ENCODE measurements around the gene SART1.
"Not testable (repeated sequence)": the region's sequence is repeated elsewhere in the genome, so short reads cannot be mapped to it uniquely, and the experiment has no call there.

The SART1 gene

GRCh38 chr11:65934014-65934413 lies 27.5 kb upstream of the SART1 start:
- DNase-seq (ENCODE audit: low read depth in 2 of 2): no peak

- no peak for DNase-seq (ENCODE audit: low read depth in 2 of 2)
Measured at GRCh38 chr11:65937766-65938165, 23.8 kb upstream of the SART1 start.

GRCh38 chr11:65941720-65942310 lies 19.7 kb upstream of the SART1 start:
- DNase-seq (ENCODE audit: low read depth in 2 of 2): no peak

- DNase-seq (ENCODE audit: low read depth in 2 of 2): no peak
Measured at GRCh38 chr11:65942531-65942930, 19.0 kb upstream of the SART1 start.

- DNase-seq (ENCODE audit: low read depth in 2 of 2): no peak
Measured at GRCh38 chr11:65944191-65944590, 17.3 kb upstream of the SART1 start.

GRCh38 chr11:65944767-65945166 lies 16.8 kb upstream of the SART1 start:
- DNase-seq (ENCODE audit: low read depth in 2 of 2): no peak

- DNase-seq (ENCODE audit: low read depth in 2 of 2): no peak
Measured at GRCh38 chr11:65945430-65945911, 16.1 kb upstream of the SART1 start, which contains the start of gene TSGA10IP. Gene TSGA10IP (plus strand): TSS chr11:65945480. CDS start chr11:65945676, 196 bp downstream.

GRCh38 chr11:65945941-65946558 lies 15.5 kb upstream of the SART1 start:
- DNase-seq (ENCODE audit: low read depth in 2 of 2): no peak

- DNase-seq (ENCODE audit: low read depth in 2 of 2): no peak
Measured at GRCh38 chr11:65946655-65947054, 14.9 kb upstream of the SART1 start.

GRCh38 chr11:65947133-65947532 lies 14.4 kb upstream of the SART1 start:
- no peak for DNase-seq (ENCODE audit: low read depth in 2 of 2)

GRCh38 chr11:65947603-65948125 lies 13.9 kb upstream of the SART1 start:
- DNase-seq (ENCODE audit: low read depth in 2 of 2): no peak

- not testable (repeated sequence) for DNase-seq (ENCODE audit: low read depth in 2 of 2)
Measured at GRCh38 chr11:65950711-65951110, 10.8 kb upstream of the SART1 start.

GRCh38 chr11:65951641-65952040 lies 9.9 kb upstream of the SART1 start:
- DNase-seq (ENCODE audit: low read depth in 2 of 2): not testable (repeated sequence)

- DNase-seq (ENCODE audit: low read depth in 2 of 2): no peak
Measured at GRCh38 chr11:65952052-65952521, 9.4 kb upstream of the SART1 start.

GRCh38 chr11:65953471-65953870 lies 8.1 kb upstream of the SART1 start:
- DNase-seq (ENCODE audit: low read depth in 2 of 2): no peak

GRCh38 chr11:65954771-65955170 lies 6.8 kb upstream of the SART1 start:
- no peak for DNase-seq (ENCODE audit: low read depth in 2 of 2)

GRCh38 chr11:65958291-65958690 lies 3.2 kb upstream of the SART1 start:
- DNase-seq (ENCODE audit: low read depth in 2 of 2): no peak

- no peak for DNase-seq (ENCODE audit: low read depth in 2 of 2)
Measured at GRCh38 chr11:65958774-65959420, 2.6 kb upstream of the SART1 start.

GRCh38 chr11:65960824-65961266 lies 689 bp upstream of the SART1 start:
- DNase-seq (ENCODE audit: low read depth in 2 of 2): no peak

GRCh38 chr11:65962141-65962564 lies 619 bp downstream of the SART1 start:
- no peak for DNase-seq (ENCODE audit: low read depth in 2 of 2)

- no peak for DNase-seq (ENCODE audit: low read depth in 2 of 2)
Measured at GRCh38 chr11:65964906-65965305, 3.4 kb downstream of the SART1 start.

GRCh38 chr11:65965986-65966762 lies 4.6 kb downstream of the SART1 start:
- no peak for DNase-seq (ENCODE audit: low read depth in 2 of 2)

Measured in stimulated activated CD4-positive, alpha-beta T cell treated with anti-CD3 and anti-CD28 coated beads, Interleukin-1b, Interleukin-23, amount 100 ng/mL, for 4 hours (primary cell).